ENCODE results near the gene EVI5L. TPM values are rescaled to one million over a fixed set of nuclear protein-coding genes. Genes with fewer than 3 reads are reported as not detected.
A peak's percentile ranks its signal among the peaks of the same experiment; 100 is the strongest.

Gene EVI5L
- total and polyA plus RNA-seq, 3 experiments from 2014 or later, result 2.9 to 7.4 (median 6.7) TPM

- ChIA-PET CTCF (interaction anchor here (2.1 kb wide), 1 partner anchor 10 kb away, joined by 8 read pairs; no protein-coding TSS in a partner anchor), POLR2A (interaction anchor here (0.7 kb wide), 1 partner anchor 482 kb away, joined by 4 read pairs; the partner anchor contains the start of gene RAB11B)
- Mint-ChIP-seq H3K27me3 (peaks cover 0 to 9% of the 10 kb centered on the region in 2 donors), H3K36me3 (peaks cover 3 to 54% (median 10%) of the 10 kb centered on the region in 3 donors), H3K9me3 (peaks cover 0 to 3% (median 2%) of the 10 kb centered on the region in 5 donors), H3K4me3 (peak overlapping the region in 1 of 7 donors; percentile 40), H3K4me1 (peaks cover 16 to 37% (median 19%) of the 10 kb centered on the region in 3 donors), H3K27ac (peak overlapping the region in 2 of 8 donors; percentile 40 to 81)
- Histone ChIP-seq H3K36me3 (ENCODE audit: insufficient read depth, low read length) (peaks cover 8% of the 10 kb centered on the region), H3K27ac (ENCODE audit: low read depth, low read length) (no peak overlapping the region), H3K4me1 (ENCODE audit: insufficient read depth, low read length) (peaks cover 27% of the 10 kb centered on the region), H3K9me3 (ENCODE audit: low read length) (no peaks in the 10 kb centered on the region), H3K4me3 (ENCODE audit: low read length) (no peak overlapping the region), H3K27me3 (ENCODE audit: insufficient read depth, low read length, poor library complexity, severe bottlenecking) (no peaks in the 10 kb centered on the region)
- no peak for DNase-seq
Observed at GRCh38 chr19:7908078-7908699, 78.2 kb downstream of the EVI5L start.

DNA sequence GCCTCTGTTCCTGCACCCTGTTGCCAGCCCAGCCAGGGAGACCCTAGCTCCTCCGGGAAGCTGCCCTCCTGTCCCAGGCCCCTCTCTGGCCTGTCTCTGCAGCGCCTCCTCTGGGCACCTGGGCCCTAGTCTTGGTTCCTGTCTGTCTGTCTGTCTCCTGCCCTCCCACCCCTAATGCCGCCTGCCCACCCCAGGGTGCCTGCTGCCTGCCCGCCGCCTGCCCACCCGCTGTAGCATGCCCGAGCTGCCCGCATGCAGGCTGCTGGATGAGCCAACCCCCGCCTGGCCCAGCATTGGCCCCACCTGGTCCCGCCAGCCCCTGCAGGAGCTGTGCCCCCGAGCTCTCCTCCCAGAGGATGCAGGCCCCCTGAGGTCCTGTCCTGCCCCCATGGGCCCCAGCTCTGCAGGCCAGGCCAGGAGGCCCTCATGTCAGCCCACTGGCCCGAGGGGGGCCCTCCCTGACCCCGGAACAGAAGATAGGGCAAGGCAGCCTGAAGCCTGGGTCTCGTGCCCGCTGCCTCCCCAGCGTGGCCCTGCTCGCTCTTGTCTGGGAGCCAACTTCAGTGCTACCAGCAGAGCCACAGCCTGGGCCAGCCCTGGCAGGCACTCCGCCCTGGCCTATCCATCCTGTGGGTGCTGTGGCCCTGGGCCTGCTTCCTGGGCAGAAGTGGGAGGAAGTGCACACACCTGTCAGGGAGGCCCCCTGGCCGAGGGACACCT is 78.9 kb downstream of the EVI5L start:
- H3K27me3 Mint-ChIP-seq, result peaks cover 0 to 5% of the 10 kb centered on the region in 2 donors
- no peak for DNase-seq
- POLR2A ChIA-PET, result interaction anchor here (0.8 to 1.2 kb wide), 3 partner anchors 9 to 12 kb away, joined by 3 read pairs; partner anchors contain the start of gene SNAPC2
- no peaks in the 10 kb centered on the region for H3K9me3 ChIP-seq (ENCODE audit: low read length)
- CTCF ChIA-PET, result interaction anchor here (2.1 kb wide), 1 partner anchor 9 kb away, joined by 8 read pairs; no protein-coding TSS in a partner anchor
- H3K27ac Mint-ChIP-seq, result peak overlapping the region in 1 of 8 donors; percentile 81
- H3K4me3 Mint-ChIP-seq, result peak overlapping the region in 2 of 7 donors; percentile 18 to 24
- H3K9me3 Mint-ChIP-seq, result no peaks in the 10 kb centered on the region
- peaks cover 8% of the 10 kb centered on the region for H3K36me3 ChIP-seq (ENCODE audit: insufficient read depth, low read length)
- H3K4me1 Mint-ChIP-seq, result peaks cover 13 to 32% (median 16%) of the 10 kb centered on the region in 3 donors
- peaks cover 27% of the 10 kb centered on the region for H3K4me1 ChIP-seq (ENCODE audit: insufficient read depth, low read length)
- peaks cover 3 to 51% (median 10%) of the 10 kb centered on the region in 3 donors for H3K36me3 Mint-ChIP-seq
- H3K27ac ChIP-seq (ENCODE audit: low read depth, low read length), result no peak overlapping the region
- H3K4me3 ChIP-seq (ENCODE audit: low read length), result no peak overlapping the region
- no peaks in the 10 kb centered on the region for H3K27me3 ChIP-seq (ENCODE audit: insufficient read depth, low read length, poor library complexity, severe bottlenecking)

DNA sequence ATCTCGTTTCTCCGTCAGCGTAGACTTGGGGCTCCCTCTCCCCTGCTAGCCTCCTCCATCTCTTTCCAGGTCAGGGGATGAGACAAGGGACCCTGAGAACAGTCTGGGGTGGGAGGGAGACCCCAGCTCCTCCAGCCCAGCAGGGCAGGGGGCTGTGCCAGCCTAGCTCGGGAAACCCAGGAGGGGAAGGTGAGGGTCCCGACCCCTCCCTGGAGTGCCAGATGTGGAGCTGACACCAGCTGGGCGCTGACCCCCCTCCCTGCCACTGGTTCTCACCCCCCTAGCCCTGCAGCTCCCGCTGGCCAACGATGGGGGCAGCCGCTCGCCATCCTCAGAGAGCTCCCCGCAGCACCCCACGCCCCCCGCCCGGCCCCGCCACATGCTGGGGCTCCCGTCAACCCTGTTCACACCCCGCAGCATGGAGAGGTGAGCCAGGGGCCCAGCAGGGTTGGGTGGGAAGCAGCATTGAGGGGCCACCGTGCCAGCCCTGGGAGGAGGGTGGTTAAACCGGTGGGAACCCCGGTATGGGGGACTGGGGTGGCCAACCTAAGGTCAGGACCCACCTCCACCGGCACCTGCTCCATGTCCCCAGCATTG is 79.6 kb downstream of the EVI5L start:
- H3K4me1 ChIP-seq (ENCODE audit: insufficient read depth, low read length), result peaks cover 24% of the 10 kb centered on the region
- no peaks in the 10 kb centered on the region for H3K9me3 ChIP-seq (ENCODE audit: low read length)
- H3K4me3 Mint-ChIP-seq, result no peak overlapping the region
- H3K36me3 ChIP-seq (ENCODE audit: insufficient read depth, low read length), result peaks cover 8% of the 10 kb centered on the region
- CTCF ChIA-PET, result no interaction called here
- peaks cover 10 to 28% (median 13%) of the 10 kb centered on the region in 3 donors for H3K4me1 Mint-ChIP-seq
- H3K27me3 Mint-ChIP-seq, result peaks cover under 1 to 4% of the 10 kb centered on the region in 2 donors
- H3K27me3 ChIP-seq (ENCODE audit: insufficient read depth, low read length, poor library complexity, severe bottlenecking), result no peaks in the 10 kb centered on the region
- H3K27ac ChIP-seq (ENCODE audit: low read depth, low read length), result no peak overlapping the region
- H3K9me3 Mint-ChIP-seq, result no peaks in the 10 kb centered on the region
- no peak for DNase-seq
- H3K36me3 Mint-ChIP-seq, result peaks cover 3 to 48% (median 10%) of the 10 kb centered on the region in 3 donors
- POLR2A ChIA-PET, result interaction anchor here (0.8 to 1.2 kb wide), 3 partner anchors 8 to 11 kb away, joined by 3 read pairs; partner anchors contain the start of gene SNAPC2
- H3K27ac Mint-ChIP-seq, result no peak overlapping the region
- H3K4me3 ChIP-seq (ENCODE audit: low read length), result no peak overlapping the region

- H3K9me3 Mint-ChIP-seq, result no peaks in the 10 kb centered on the region
- peaks cover 4 to 22% (median 6%) of the 10 kb centered on the region in 3 donors for H3K4me1 Mint-ChIP-seq
- POLR2A ChIA-PET, result no interaction called here
- DNase-seq, result no peak
- H3K4me3 Mint-ChIP-seq, result no peak overlapping the region
- H3K4me3 ChIP-seq (ENCODE audit: low read length), result no peak overlapping the region
- peaks cover 2% of the 10 kb centered on the region for H3K27me3 ChIP-seq (ENCODE audit: insufficient read depth, low read length, poor library complexity, severe bottlenecking)
- CTCF ChIA-PET, result interaction anchor here (1.5 to 1.7 kb wide), 2 partner anchors 34 to 230 kb away, joined by 3 to 4 read pairs; partner anchors contain the start of gene TRAPPC5
- H3K27me3 Mint-ChIP-seq, result peaks cover 4 to 7% of the 10 kb centered on the region in 2 donors
- H3K27ac Mint-ChIP-seq, result no peak overlapping the region
- no peak overlapping the region for H3K27ac ChIP-seq (ENCODE audit: low read depth, low read length)
- peaks cover 3 to 42% (median 10%) of the 10 kb centered on the region in 3 donors for H3K36me3 Mint-ChIP-seq
- H3K4me1 ChIP-seq (ENCODE audit: insufficient read depth, low read length), result peaks cover 14% of the 10 kb centered on the region
- H3K9me3 ChIP-seq (ENCODE audit: low read length), result no peaks in the 10 kb centered on the region
- H3K36me3 ChIP-seq (ENCODE audit: insufficient read depth, low read length), result peaks cover 8% of the 10 kb centered on the region
Observed at GRCh38 chr19:7910321-7911161, 80.5 kb downstream of the EVI5L start.

DNA sequence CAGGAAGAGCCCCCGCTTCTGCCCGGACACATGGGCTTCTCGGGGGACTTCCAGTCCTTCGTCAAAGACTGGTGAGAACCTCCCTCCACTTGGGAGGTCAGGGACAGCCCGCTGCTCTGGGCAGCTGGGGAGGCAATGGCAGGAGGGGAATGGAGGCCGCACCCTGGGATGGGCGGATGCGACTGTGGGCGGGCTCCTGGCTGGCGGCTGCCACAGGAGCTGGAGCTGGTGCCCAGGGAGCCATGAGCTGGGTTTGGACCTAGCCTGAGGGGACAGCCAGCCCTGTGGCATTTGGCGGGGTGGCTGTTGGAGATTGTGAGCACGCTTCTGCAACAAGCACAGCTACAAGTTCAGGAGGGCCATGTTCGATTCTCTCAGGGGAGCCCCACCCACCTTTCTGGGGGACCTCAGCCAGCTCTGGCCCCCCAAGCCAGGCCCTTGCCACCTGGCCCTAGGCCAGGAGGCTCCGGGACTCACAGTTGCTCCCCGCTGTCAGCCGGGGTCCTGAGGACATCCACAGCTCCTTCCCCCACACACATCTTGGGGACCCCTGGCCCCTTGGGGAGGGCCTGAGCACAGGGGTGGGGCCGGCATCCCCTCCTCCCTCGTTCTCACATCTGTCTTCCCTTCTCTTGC is 81.6 kb downstream of the EVI5L start:
- Histone ChIP-seq H3K9me3 (ENCODE audit: low read length) (no peaks in the 10 kb centered on the region), H3K4me3 (ENCODE audit: low read length) (no peak overlapping the region), H3K27me3 (ENCODE audit: insufficient read depth, low read length, poor library complexity, severe bottlenecking) (peaks cover 7% of the 10 kb centered on the region), H3K27ac (ENCODE audit: low read depth, low read length) (no peak overlapping the region), H3K4me1 (ENCODE audit: insufficient read depth, low read length) (peaks cover 11% of the 10 kb centered on the region), H3K36me3 (ENCODE audit: insufficient read depth, low read length) (peaks cover 8% of the 10 kb centered on the region)
- H3K27me3 Mint-ChIP-seq, result peaks cover 9 to 12% of the 10 kb centered on the region in 2 donors
- no peak overlapping the region for H3K4me3 Mint-ChIP-seq
- H3K27ac Mint-ChIP-seq, result peak overlapping the region in 1 of 8 donors; percentile 42
- no peak for DNase-seq
- H3K9me3 Mint-ChIP-seq, result no peaks in the 10 kb centered on the region
- peaks cover 3 to 35% (median 10%) of the 10 kb centered on the region in 3 donors for H3K36me3 Mint-ChIP-seq
- ChIA-PET CTCF (interaction anchor here (1.1 to 1.7 kb wide), 3 partner anchors 9 to 231 kb away, joined by 3 to 4 read pairs (median 3); partner anchors contain the start of genes SNAPC2 and TRAPPC5), POLR2A (interaction anchor here (1.1 kb wide), 1 partner anchor 9 kb away, joined by 5 read pairs; the partner anchor contains the start of gene SNAPC2)
- H3K4me1 Mint-ChIP-seq, result peaks cover 5 to 21% (median 8%) of the 10 kb centered on the region in 3 donors

DNA sequence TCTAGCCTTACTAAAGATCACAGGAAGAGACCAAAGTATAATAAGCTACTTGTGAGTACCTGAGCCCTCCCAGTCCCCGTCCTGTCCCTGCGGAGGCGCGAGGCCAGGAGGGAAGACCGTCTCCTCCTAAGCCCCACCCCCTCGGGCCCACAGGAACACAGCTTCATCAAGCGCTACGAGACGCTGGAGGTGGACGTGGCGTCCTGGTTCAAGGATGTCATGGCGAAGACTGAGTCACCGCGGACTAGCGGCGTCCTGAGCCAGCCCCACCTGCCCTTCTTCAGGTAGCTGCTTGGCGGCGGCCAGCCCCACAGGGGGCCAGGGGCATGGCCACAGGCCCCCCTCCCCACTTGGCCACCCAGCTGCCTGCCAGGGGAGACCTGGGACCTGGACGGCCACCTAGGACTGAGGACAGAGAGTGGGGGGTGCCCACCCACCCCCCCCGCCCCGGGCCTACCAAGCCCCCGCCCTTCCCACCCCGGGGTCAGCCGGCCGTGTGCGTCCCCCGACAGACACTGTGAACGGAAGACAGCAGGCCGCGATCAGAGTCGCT is 82.2 kb downstream of the EVI5L start:
- Mint-ChIP-seq H3K27ac (peak overlapping the region in 1 of 8 donors; percentile 42), H3K4me1 (peaks cover 10 to 24% (median 11%) of the 10 kb centered on the region in 3 donors), H3K4me3 (no peak overlapping the region), H3K9me3 (no peaks in the 10 kb centered on the region), H3K36me3 (peaks cover 3 to 34% (median 10%) of the 10 kb centered on the region in 3 donors), H3K27me3 (peaks cover 13 to 15% of the 10 kb centered on the region in 2 donors)
- no peak overlapping the region for H3K27ac ChIP-seq (ENCODE audit: low read depth, low read length)
- no peak overlapping the region for H3K4me3 ChIP-seq (ENCODE audit: low read length)
- peaks cover 10% of the 10 kb centered on the region for H3K27me3 ChIP-seq (ENCODE audit: insufficient read depth, low read length, poor library complexity, severe bottlenecking)
- DNase-seq, result no peak
- ChIA-PET POLR2A (interaction anchor here (1.1 kb wide), 1 partner anchor 8 kb away, joined by 5 read pairs; the partner anchor contains the start of gene SNAPC2), CTCF (interaction anchor here (1.1 to 1.7 kb wide), 2 partner anchors 8 to 231 kb away, joined by 3 read pairs; partner anchors contain the start of genes SNAPC2 and TRAPPC5)
- H3K9me3 ChIP-seq (ENCODE audit: low read length), result no peaks in the 10 kb centered on the region
- peaks cover 14% of the 10 kb centered on the region for H3K4me1 ChIP-seq (ENCODE audit: insufficient read depth, low read length)
- peaks cover 8% of the 10 kb centered on the region for H3K36me3 ChIP-seq (ENCODE audit: insufficient read depth, low read length)

All from CD8-positive, alpha-beta memory T cell (primary cell).